Body of pancreas (tissue), 4 donors: ENCODE measurements around the gene TWSG1. TPM values are rescaled to one million over a fixed set of nuclear protein-coding genes. Genes with fewer than 3 reads are reported as not detected.
"Not testable (repeated sequence)": the region's sequence is repeated elsewhere in the genome, so short reads cannot be mapped to it uniquely, and the experiment has no call there.

ENCODE experiments used
- ATAC-seq: fragments of 150-250 bp; one replicate; pipeline ENCODE4 v1.9.1; 2016
- DNase-seq, 4 donors: peaks; one replicate each; pipeline ENCODE4 v3.0.0-alpha.2; 2019
- H3K27ac ChIP-seq, 4 donors: fragments of 200-600 bp; sonication (generic); 1 replicate in 3 of 4; 2 replicates in 1 of 4; pipeline versions ENCODE4 v1.5.1 to v1.6.1; 2016 to 2019; ENCODE audit warnings: mild to moderate bottlenecking in 1 of 4, mixed read lengths in 1 of 4, moderate library complexity in 1 of 4
- H3K27me3 ChIP-seq, 2 donors: fragments of 200-600 bp; sonication (generic); one replicate each; pipeline ENCODE4 v1.6.0; 2016; ENCODE audit warnings: mild to moderate bottlenecking in 1 of 2
- H3K36me3 ChIP-seq, 2 donors: fragments of 200-600 bp; sonication (generic); replicated peaks in 1 of 2; 2 replicates each; pipeline ENCODE4 v1.5.1; 2016; ENCODE audit warnings: low read depth in 2 of 2; ENCODE audit not compliant: insufficient read depth in 1 of 2
- H3K4me1 ChIP-seq: fragments of 200-600 bp; sonication (generic); one replicate; pipeline ENCODE4 v1.6.0; 2016
- H3K4me3 ChIP-seq, 2 donors: fragments of 200-600 bp; sonication (generic); 1 replicate in 1 of 2; 2 replicates in 1 of 2; pipeline ENCODE4 v1.5.1; 2016 to 2019
- H3K9me3 ChIP-seq, 3 donors: fragments of 200-600 bp; sonication (generic); 1 replicate in 2 of 3; 2 replicates in 1 of 3; pipeline ENCODE4 v1.5.1; 2016
- POLR2A ChIP-seq, 3 donors: fragments of 450-650 bp; IDR thresholded peaks; one replicate each; pipeline ENCODE4 v1.6.1; 2016; ENCODE audit warnings: antibody characterized with exemption in 3 of 3, mild to moderate bottlenecking in 2 of 3
- WGBS, 2 donors: methylation state at CpG; one replicate each; pipeline ENCODE4 v1.1.5; 2017; 5-methylcytosine and 5-hydroxymethylcytosine counted together
- intact Hi-C: fragments of 100-400 bp; cut with DNase I; formaldehyde crosslinking; loops from one replicate; pipeline ENCODE4 v1.15.1; 2023
- total RNA-seq, 2 donors: library from RNA; depleted of rRNA; stranded (reverse); fragments of >200 nt; gene quantifications; one replicate each; pipeline ENCODE4 v1.1.0, GENCODE V29; 2016
- TF ChIP-seq, protein P1 (sequence below), 7 experiments: fragments of 450-650 bp in 4 of 7; fragments of 200-600 bp in 3 of 7; sonication (generic) in 3 of 7; IDR thresholded peaks; one replicate each; pipeline ENCODE4 v1.5.1; 2016 to 2019; ENCODE audit warnings: antibody characterized with exemption in 7 of 7

The TWSG1 gene
- total RNA-seq, 2 donors from 2014 or later, result 9.2 to 11.4 TPM

DNA sequence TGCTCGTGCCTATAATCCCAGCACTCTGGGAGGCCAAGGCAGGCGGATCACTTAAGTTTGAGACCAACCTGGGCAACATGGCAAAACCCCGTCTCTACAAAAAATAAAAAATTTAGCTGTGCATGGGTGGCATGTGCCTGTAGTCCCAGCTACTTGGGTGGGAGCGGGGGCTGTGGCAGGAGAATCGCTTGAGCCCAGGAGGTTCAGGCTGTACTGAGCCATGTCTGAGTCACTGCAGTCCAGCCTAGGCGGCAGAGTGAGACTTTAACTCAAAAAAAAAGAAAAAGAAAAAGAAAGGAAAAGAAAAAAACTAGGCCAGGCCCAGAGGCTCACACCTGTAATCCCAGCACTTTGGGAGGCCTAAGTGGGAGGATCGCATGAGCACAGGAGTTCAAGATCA is 30.8 kb downstream of the TWSG1 start:
- 94 to 97% methylated on average over 7 of the region's 7 CpGs for WGBS, 2 donors
- H3K4me1 ChIP-seq, result no peaks in the 10 kb centered on the region
- no peak for DNase-seq

DNA sequence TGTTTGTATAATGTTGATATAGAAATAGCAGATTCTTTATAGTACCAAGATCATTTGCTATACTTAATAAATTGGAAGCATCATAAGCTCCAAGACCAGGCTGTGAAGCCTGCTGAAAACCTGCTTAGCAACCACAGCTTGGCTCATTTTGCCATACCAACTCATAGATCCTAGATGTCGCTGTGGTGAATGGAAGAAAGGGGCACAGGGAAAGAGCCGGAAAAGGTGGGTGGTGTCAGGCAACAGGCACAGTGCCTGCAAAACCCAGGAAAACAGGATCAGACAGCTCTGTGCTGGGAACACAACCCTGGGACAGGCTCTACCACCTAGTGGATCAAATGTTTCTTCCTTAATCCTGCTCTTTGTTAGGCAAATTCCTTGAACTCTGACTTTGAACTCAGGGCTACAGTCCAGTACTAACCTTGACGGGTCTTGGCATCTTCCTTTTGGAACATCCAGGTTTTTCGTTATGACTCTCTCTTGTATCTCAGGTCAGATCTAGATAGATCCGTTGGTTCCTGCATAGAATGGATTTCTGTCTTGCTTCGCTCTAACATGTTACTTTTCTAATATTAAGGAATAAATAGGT is 31.6 kb downstream of the TWSG1 start:
- ATAC-seq (peak; percentile 58), DNase-seq (peak; percentile 22 to 63 (median 46))
- H3K9me3 ChIP-seq, result no peaks in the 10 kb centered on the region
- no peak overlapping the region for H3K27ac ChIP-seq
- no peak for TF ChIP-seq POLR2A (IDR thresholded peaks at IDR 0.05)
- TF ChIP-seq, protein P1, sequence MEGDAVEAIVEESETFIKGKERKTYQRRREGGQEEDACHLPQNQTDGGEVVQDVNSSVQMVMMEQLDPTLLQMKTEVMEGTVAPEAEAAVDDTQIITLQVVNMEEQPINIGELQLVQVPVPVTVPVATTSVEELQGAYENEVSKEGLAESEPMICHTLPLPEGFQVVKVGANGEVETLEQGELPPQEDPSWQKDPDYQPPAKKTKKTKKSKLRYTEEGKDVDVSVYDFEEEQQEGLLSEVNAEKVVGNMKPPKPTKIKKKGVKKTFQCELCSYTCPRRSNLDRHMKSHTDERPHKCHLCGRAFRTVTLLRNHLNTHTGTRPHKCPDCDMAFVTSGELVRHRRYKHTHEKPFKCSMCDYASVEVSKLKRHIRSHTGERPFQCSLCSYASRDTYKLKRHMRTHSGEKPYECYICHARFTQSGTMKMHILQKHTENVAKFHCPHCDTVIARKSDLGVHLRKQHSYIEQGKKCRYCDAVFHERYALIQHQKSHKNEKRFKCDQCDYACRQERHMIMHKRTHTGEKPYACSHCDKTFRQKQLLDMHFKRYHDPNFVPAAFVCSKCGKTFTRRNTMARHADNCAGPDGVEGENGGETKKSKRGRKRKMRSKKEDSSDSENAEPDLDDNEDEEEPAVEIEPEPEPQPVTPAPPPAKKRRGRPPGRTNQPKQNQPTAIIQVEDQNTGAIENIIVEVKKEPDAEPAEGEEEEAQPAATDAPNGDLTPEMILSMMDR (IDR thresholded peaks at IDR 0.05), result peak in 5 of 7 experiments; percentile 11 to 52 (median 43)
- no peak overlapping the region for H3K4me3 ChIP-seq
- H3K4me1 ChIP-seq, result no peaks in the 10 kb centered on the region
- 40 to 43% methylated on average over 6 of the region's 6 CpGs for WGBS, 2 donors
- no peaks in the 10 kb centered on the region for H3K27me3 ChIP-seq
- H3K36me3 ChIP-seq, result no peaks in the 10 kb centered on the region
- intact Hi-C loops, result no loop called here

More for the DNA sequence above, 30.8 kb downstream of the TWSG1 start:
- Histone ChIP-seq H3K4me3 (no peak overlapping the region), H3K9me3 (no peaks in the 10 kb centered on the region), H3K27ac (no peak overlapping the region), H3K27me3 (no peaks in the 10 kb centered on the region), H3K36me3 (no peaks in the 10 kb centered on the region)
- ATAC-seq, result no peak
- TF ChIP-seq POLR2A (IDR thresholded peaks at IDR 0.05), result no peak
- TF ChIP-seq, protein P1 (IDR thresholded peaks at IDR 0.05), result no peak
- intact Hi-C loops, result no loop called here

DNA sequence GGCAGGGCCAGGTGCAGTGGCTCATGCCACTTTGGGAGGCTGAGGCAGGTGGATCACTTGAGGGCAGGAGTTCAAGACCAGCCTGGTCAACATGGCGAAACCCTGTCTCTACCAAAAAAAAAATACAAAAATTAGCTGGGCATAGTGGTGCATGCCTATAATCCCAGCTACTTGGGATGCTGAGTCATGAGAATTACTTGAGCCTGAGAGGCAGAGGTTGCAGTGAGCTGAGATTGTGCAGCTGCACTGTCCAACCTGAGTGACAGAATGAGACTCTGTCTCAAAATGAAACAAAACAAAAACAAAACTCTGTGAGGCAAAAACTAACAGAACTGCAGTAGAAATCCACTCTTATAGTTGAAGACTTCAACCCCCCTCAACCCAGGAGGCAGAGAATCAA is 38.7 kb downstream of the TWSG1 start:
- intact Hi-C loops, ATAC-seq, H3K27ac ChIP-seq, H3K4me3 ChIP-seq, H3K36me3 ChIP-seq, H3K9me3 ChIP-seq, H3K27me3 ChIP-seq, DNase-seq, H3K4me1 ChIP-seq: not testable (repeated sequence)
- 100% methylated on average over 1 of the region's 1 CpG for WGBS, 2 donors

DNA sequence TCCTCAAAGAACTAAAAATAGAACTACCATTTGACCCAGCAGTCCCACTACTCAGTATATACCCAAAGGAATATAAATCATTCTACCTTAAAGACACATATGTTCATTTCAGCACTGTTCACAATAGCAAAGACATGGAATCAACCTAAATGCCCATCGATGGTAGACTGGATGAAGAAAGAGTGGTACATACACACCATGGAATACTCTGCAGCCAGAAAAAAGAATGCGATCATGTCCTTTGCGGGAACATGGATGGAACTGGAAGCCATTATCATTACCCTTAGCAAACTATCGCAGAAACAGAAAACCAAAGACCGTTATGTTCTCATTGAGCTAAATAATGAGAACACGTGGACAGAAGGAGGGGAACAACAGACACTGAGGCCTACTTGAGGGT is 44.5 kb downstream of the TWSG1 start:
- no peak for TF ChIP-seq POLR2A (IDR thresholded peaks at IDR 0.05)
- TF ChIP-seq, protein P1 (IDR thresholded peaks at IDR 0.05), result no peak
- peaks cover 8% of the 10 kb centered on the region for H3K4me1 ChIP-seq
- no peak overlapping the region for H3K27ac ChIP-seq
- intact Hi-C loops, result no loop called here
- DNase-seq (no peak), ATAC-seq (no peak)
- no peak overlapping the region for H3K4me3 ChIP-seq
- no peaks in the 10 kb centered on the region for H3K27me3 ChIP-seq
- WGBS, 2 donors, result 96 to 97% methylated on average over 6 of the region's 6 CpGs
- no peaks in the 10 kb centered on the region for H3K9me3 ChIP-seq
- H3K36me3 ChIP-seq, result no peaks in the 10 kb centered on the region

DNA sequence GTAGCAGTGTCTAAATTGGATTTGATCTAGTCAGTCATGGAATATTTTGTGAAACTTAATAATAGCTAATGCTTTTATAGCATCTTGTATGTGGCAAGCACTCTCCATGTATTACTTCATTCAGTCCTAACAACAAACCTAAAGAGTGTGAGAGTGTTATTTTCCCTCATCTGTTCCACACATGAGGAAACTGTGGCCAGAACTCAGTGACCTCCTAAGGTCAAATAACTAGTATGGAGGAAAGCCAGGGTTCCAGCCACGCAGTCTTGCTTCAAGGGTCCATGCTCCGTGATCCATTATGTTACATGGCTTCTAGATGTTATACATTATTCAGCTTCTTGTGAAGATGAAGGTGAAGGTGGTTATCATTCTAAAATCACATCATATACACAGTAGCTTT is 45.5 kb downstream of the TWSG1 start:
- Histone ChIP-seq H3K4me3 (no peak overlapping the region), H3K9me3 (no peaks in the 10 kb centered on the region), H3K36me3 (no peaks in the 10 kb centered on the region), H3K27ac (no peak overlapping the region), H3K27me3 (no peaks in the 10 kb centered on the region), H3K4me1 (peaks cover 8% of the 10 kb centered on the region)
- intact Hi-C loops, result no loop called here
- no peak for ATAC-seq
- WGBS, 2 donors, result 73 to 88% methylated on average over 2 of the region's 2 CpGs
- DNase-seq, result no peak
- TF ChIP-seq, protein P1 (IDR thresholded peaks at IDR 0.05), result no peak
- TF ChIP-seq POLR2A (IDR thresholded peaks at IDR 0.05), result no peak
